HEK293 (cell line): ENCODE data around the gene CTNNB1.

ENCODE experiments used
- CTCF ChIA-PET: fragments of 350-600 bp; formaldehyde crosslinking; extraction: SDS; loops from one replicate; lab custom pipeline; 2021; ENCODE audit warnings: antibody characterized with exemption; lab: Yijun Ruan, JAX
- POLR2A ChIA-PET: fragments of 300-600 bp; formaldehyde crosslinking; extraction: SDS; loops from one replicate; lab custom pipeline; 2020; ENCODE audit warnings: antibody characterized with exemption, inconsistent platforms; lab: Yijun Ruan, JAX
- H3K27ac ChIP-seq: fragments of 200-500 bp; sonication (Bioruptor generic); 2 replicates; pipeline ENCODE4 v1.5.1; 2014; ENCODE audit warnings: low read depth, low read length, control low read depth, inconsistent platforms; ENCODE audit errors: extremely low read depth
- H3K36me3 ChIP-seq, 2 experiments: fragments of 200-500 bp in 1 of 2; sonication (Bioruptor generic) in 1 of 2; 1 replicate in 1 of 2; 2 replicates in 1 of 2; pipeline ENCODE4 v1.5.1; 2014 to 2017; ENCODE audit warnings: inconsistent platforms in 2 of 2, low read length in 2 of 2; ENCODE audit not compliant: control insufficient read depth in 2 of 2, insufficient read depth in 1 of 2
- H3K4me1 ChIP-seq: fragments of 200-500 bp; sonication (Bioruptor generic); 2 replicates; pipeline ENCODE4 v1.5.1; 2014; ENCODE audit warnings: mild to moderate bottlenecking, low read length, inconsistent platforms; ENCODE audit not compliant: control insufficient read depth, insufficient read depth
- H3K4me3 ChIP-seq: 2 replicates; pipeline ENCODE4 v1.5.1; 2011; ENCODE audit warnings: low read depth, mild to moderate bottlenecking, control low read depth, low read length, moderate library complexity
- H3K9me3 ChIP-seq: fragments of 200-500 bp; sonication (Bioruptor generic); 2 replicates; pipeline ENCODE4 v1.5.1; 2014; ENCODE audit warnings: low read depth, low read length, inconsistent platforms; ENCODE audit not compliant: control insufficient read depth, insufficient read depth
- CTCF ChIP-seq: fragments of 450-650 bp; formaldehyde crosslinking; IDR thresholded peaks from 2 replicates; pipeline ENCODE4 v1.5.1; 2016; ENCODE audit warnings: missing biosample characterization, missing genetic modification characterization
- GLIS1 ChIP-seq: fragments of 450-650 bp; formaldehyde crosslinking; IDR thresholded peaks from 2 replicates; pipeline ENCODE4 v1.5.1; 2016; ENCODE audit warnings: missing biosample characterization, missing genetic modification characterization
- TSHZ1 ChIP-seq: fragments of 450-650 bp; formaldehyde crosslinking; IDR thresholded peaks from 2 replicates; pipeline ENCODE4 v1.5.1; 2016; ENCODE audit warnings: missing biosample characterization, missing genetic modification characterization, borderline replicate concordance
- WT1 ChIP-seq: fragments of 450-650 bp; formaldehyde crosslinking; IDR thresholded peaks from 2 replicates; pipeline ENCODE4 v1.5.1; 2016; ENCODE audit warnings: missing biosample characterization, missing genetic modification characterization
- ZBTB17 ChIP-seq: fragments of 450-650 bp; formaldehyde crosslinking; IDR thresholded peaks from 2 replicates; pipeline ENCODE4 v1.5.1; 2016; ENCODE audit warnings: missing biosample characterization, missing genetic modification characterization
- ZIC2 ChIP-seq: fragments of 450-650 bp; formaldehyde crosslinking; IDR thresholded peaks from 2 replicates; pipeline ENCODE4 v1.5.1; 2016; ENCODE audit warnings: missing biosample characterization, missing genetic modification characterization
- ZNF112 ChIP-seq: fragments of 450-650 bp; formaldehyde crosslinking; IDR thresholded peaks from 2 replicates; pipeline ENCODE4 v1.5.0; 2017; ENCODE audit warnings: missing biosample characterization, missing genetic modification characterization
- ZNF114 ChIP-seq: fragments of 450-650 bp; formaldehyde crosslinking; IDR thresholded peaks from 2 replicates; pipeline ENCODE4 v1.5.0; 2017; ENCODE audit warnings: missing biosample characterization, missing genetic modification characterization
- ZNF157 ChIP-seq: fragments of 450-650 bp; formaldehyde crosslinking; IDR thresholded peaks from 2 replicates; pipeline ENCODE4 v1.5.1; 2016; ENCODE audit warnings: missing biosample characterization, missing genetic modification characterization
- ZNF280C ChIP-seq: fragments of 450-650 bp; formaldehyde crosslinking; IDR thresholded peaks from 2 replicates; pipeline ENCODE4 v1.5.1; 2016; ENCODE audit warnings: missing biosample characterization, missing genetic modification characterization
- ZNF391 ChIP-seq: fragments of 450-650 bp; formaldehyde crosslinking; IDR thresholded peaks from 2 replicates; pipeline ENCODE4 v1.5.1; 2016; ENCODE audit warnings: low read depth, missing biosample characterization, missing genetic modification characterization, borderline replicate concordance
- ZNF530 ChIP-seq: fragments of 450-650 bp; formaldehyde crosslinking; IDR thresholded peaks from 2 replicates; pipeline ENCODE4 v1.5.1; 2016; ENCODE audit warnings: low read depth, missing biosample characterization, missing genetic modification characterization
- ZNF548 ChIP-seq: fragments of 450-650 bp; formaldehyde crosslinking; IDR thresholded peaks from 2 replicates; pipeline ENCODE4 v1.5.1; 2016; ENCODE audit warnings: missing biosample characterization, missing genetic modification characterization
- ZNF624 ChIP-seq: fragments of 450-650 bp; formaldehyde crosslinking; IDR thresholded peaks from 2 replicates; pipeline ENCODE4 v1.5.1; 2017; ENCODE audit warnings: missing biosample characterization, missing genetic modification characterization
- ZNF692 ChIP-seq: fragments of 450-650 bp; formaldehyde crosslinking; IDR thresholded peaks from 2 replicates; pipeline ENCODE4 v1.5.1; 2016; ENCODE audit warnings: missing biosample characterization, missing genetic modification characterization
- ZNF704 ChIP-seq: fragments of 450-650 bp; formaldehyde crosslinking; IDR thresholded peaks from 2 replicates; pipeline ENCODE4 v1.5.1; 2016; ENCODE audit warnings: missing biosample characterization, missing genetic modification characterization
- ZSCAN16 ChIP-seq: fragments of 450-650 bp; formaldehyde crosslinking; IDR thresholded peaks from 2 replicates; pipeline ENCODE4 v1.5.1; 2016; ENCODE audit warnings: missing biosample characterization, missing genetic modification characterization

The CTNNB1 gene

GRCh38 chr3:41162541-41162940 lies 36.8 kb upstream of the CTNNB1 start:
- Histone ChIP-seq H3K36me3 (no peaks in the 10 kb centered on the region), H3K4me1 (no peaks in the 10 kb centered on the region; the same call in 1 of the 2 replicates), H3K9me3 (no peaks in the 10 kb centered on the region), H3K4me3 (no peak overlapping the region), H3K27ac (no peak overlapping the region)
- POLR2A ChIA-PET: no interaction called here
- no peak for TF ChIP-seq CTCF (tag by site-specific recombination)
- peak; percentile 8; the same call in 1 of the 2 replicates for TF ChIP-seq ZIC2
- no peak for TF ChIP-seq ZNF692 (tag by site-specific recombination)
- CTCF ChIA-PET: interaction anchor here (0.6 kb wide), 1 partner anchor 10 kb away, joined by 4 read pairs; no protein-coding TSS in a partner anchor

- Histone ChIP-seq H3K36me3 (no peaks in the 10 kb centered on the region), H3K9me3 (no peaks in the 10 kb centered on the region), H3K4me3 (no peak overlapping the region), H3K27ac (no peak overlapping the region), H3K4me1 (no peaks in the 10 kb centered on the region; the same call in 1 of the 2 replicates)
- CTCF ChIA-PET: no interaction called here
- POLR2A ChIA-PET: interaction anchor here (1.2 kb wide), 1 partner anchor 36 kb away, joined by 3 read pairs; the partner anchor contains the start of gene CTNNB1
- TF ChIP-seq ZNF280C (tag by site-specific recombination) (no peak), ZBTB17 (peak; percentile 47)
These were observed 36.3 kb upstream of the CTNNB1 start for GRCh38 chr3:41163006-41163405.

GRCh38 chr3:41163421-41163820 lies 35.9 kb upstream of the CTNNB1 start:
- H3K4me3 ChIP-seq: no peak overlapping the region
- POLR2A ChIA-PET: interaction anchor here (0.6 to 1.2 kb wide), 2 partner anchors 36 to 76 kb away, joined by 3 to 4 read pairs; partner anchors contain the start of gene CTNNB1
- TF ChIP-seq ZSCAN16 (no peak), WT1 (tag by site-specific recombination) (peak; percentile 10; the same call in 1 of the 2 replicates), ZNF157 (tag by site-specific recombination) (no peak), GLIS1 (peak; percentile 26; the same call in 1 of the 2 replicates), ZNF624 (tag by site-specific recombination) (no peak), ZNF112 (no peak), ZNF391 (tag by site-specific recombination) (no peak)
- TF ChIP-seq, all 188 proteins: peak for 2
- no peaks in the 10 kb centered on the region for H3K36me3 ChIP-seq
- no peaks in the 10 kb centered on the region; the same call in 1 of the 2 replicates for H3K4me1 ChIP-seq
- CTCF ChIA-PET: no interaction called here
- H3K27ac ChIP-seq: no peak overlapping the region
- H3K9me3 ChIP-seq: no peaks in the 10 kb centered on the region

- H3K36me3 ChIP-seq: no peaks in the 10 kb centered on the region
- TF ChIP-seq ZNF704 (tag by site-specific recombination) (no peak), ZNF530 (no peak), ZNF548 (tag by site-specific recombination) (no peak), TSHZ1 (tag by site-specific recombination) (no peak), ZNF114 (no peak)
- TF ChIP-seq, all 188 proteins: peak for 0
- H3K4me1 ChIP-seq: no peaks in the 10 kb centered on the region
- H3K4me3 ChIP-seq: no peak overlapping the region
- POLR2A ChIA-PET: no interaction called here
- CTCF ChIA-PET: no interaction called here
- no peak overlapping the region for H3K27ac ChIP-seq
- no peaks in the 10 kb centered on the region for H3K9me3 ChIP-seq
These were observed 34.5 kb upstream of the CTNNB1 start for GRCh38 chr3:41164777-41165176.
